Right hindlimb (tissue), 1 donor: Measurements from ENCODE around the gene SCN9A.
"Not testable (repeated sequence)": the region's sequence is repeated elsewhere in the genome, so short reads cannot be mapped to it uniquely, and the experiment has no call there.

Experiments used
- DNase-seq: peaks from one replicate; pipeline ENCODE4 v3.0.0-alpha.2; 2018

SCN9A gene

DNA sequence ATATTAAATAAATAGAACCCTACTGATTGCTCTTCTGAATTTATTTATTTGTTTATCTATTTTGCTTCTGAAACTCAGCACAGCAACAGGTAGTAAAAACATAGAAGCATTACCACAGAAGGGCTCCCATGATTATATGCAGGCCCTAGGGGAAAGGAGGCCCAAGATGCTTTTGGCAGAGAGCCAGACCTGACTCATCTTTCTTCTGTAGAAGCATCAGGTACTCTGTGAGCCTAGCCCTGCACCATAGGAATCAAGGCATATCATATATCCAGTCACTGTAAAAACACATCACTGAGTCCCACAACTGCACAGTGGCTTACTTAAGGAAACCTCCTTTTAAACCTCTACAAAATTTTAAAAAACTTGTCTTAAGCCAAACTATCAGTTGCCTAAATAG is 1.8 kb downstream of the SCN9A start:
- DNase-seq: no peak

- no peak for DNase-seq
Measured at GRCh38 chr2:166373539-166373938, 2.2 kb downstream of the SCN9A start.

DNA sequence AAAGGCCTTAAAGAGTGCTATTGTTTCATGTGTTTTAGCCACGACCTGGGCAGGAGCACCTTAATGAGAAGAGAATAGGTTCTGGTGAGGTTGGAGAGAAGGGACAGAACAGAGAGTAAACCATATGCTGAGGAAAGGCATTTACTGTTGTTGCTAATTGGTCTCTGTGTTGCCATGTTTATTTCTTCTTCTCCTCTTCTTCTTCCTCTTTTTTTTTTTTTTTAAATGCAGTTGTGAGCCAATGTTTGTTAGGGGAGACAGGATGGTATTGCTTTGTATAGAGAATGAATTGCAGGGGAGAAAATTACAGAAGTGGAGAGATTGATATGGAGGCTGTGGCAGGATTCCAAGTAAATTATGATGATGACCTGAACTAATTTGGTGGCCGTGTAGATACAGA is 2.6 kb downstream of the SCN9A start:
- no peak for DNase-seq

- no peak for DNase-seq
Measured at GRCh38 chr2:166372046-166372445, 3.7 kb downstream of the SCN9A start.

GRCh38 chr2:166365803-166366420 is 9.8 kb downstream of the SCN9A start:
- no peak for DNase-seq

DNA sequence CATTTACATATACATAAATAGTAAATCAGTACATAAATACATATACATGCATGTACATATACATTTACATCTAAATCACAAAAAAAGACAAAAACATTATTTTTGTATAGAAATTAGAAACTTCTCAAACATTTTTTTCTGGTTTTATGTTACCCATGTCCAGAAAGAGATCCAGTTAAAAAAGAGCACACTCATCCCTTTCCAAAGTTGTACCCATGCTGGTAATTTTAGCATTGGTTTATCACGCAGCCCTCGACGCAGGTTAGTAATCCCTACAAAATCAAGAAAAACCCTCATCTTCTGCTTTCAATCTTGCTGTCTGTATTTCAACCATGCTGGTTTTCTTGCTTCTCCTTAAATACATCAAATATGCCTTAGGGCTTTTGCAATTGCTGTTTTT is 10.5 kb downstream of the SCN9A start:
- DNase-seq: no peak

DNA sequence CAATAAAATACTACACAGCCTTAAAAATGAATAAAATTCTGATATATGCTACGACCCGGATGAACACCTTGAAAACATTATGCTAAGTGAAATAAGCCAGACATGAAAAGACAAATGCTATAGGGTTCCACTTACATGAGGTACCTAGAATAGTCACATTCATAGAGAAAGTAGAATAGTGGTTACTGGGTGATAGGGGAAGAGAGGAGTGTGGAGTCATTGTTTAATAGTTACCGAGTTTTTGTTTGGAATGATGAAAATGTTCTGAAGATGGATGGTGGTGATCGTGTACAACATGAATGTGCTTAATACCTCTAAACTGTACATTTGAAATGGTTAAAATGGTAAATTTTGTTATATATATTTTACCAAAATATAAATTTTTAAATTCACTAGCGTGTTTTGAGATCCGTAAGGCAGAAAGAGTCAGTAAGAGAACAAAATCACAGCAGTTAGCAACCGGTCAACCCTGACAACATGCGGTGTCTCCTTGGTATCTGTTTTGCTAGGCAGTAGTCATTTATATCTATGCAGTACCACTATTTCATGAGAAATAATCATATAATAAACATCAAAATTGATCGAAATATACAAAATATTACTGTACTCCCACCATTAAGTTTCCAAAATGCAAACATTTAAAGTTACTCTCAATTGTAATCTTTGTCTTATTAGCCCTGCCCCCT is 11.1 kb downstream of the SCN9A start:
- no peak for DNase-seq

GRCh38 chr2:166361351-166362153 is 14.2 kb downstream of the SCN9A start:
- DNase-seq: no peak

GRCh38 chr2:166360906-166361305 is 14.8 kb downstream of the SCN9A start:
- no peak for DNase-seq

DNA sequence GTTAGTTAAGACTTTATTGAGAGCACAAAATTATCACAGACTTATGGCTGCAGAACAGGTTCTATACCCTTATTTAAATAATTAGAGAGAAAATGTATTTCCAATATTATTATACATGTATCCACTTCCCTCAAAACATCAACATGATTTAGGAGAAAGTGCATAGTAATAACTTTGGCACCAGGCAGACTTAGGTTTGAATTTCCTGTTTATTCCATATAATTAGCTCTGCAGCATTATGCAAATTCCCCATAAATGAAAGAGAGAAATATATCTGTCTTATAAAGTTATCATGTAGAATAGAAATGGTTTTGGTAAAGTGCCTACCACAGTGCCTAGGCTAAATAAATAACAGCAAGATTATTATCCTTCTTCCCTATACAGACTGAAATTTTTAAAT is 15.3 kb downstream of the SCN9A start:
- DNase-seq: no peak

GRCh38 chr2:166357950-166358321 is 17.8 kb downstream of the SCN9A start:
- DNase-seq: not testable (repeated sequence)

GRCh38 chr2:166357068-166357949 is 18.4 kb downstream of the SCN9A start:
- DNase-seq: no peak

DNA sequence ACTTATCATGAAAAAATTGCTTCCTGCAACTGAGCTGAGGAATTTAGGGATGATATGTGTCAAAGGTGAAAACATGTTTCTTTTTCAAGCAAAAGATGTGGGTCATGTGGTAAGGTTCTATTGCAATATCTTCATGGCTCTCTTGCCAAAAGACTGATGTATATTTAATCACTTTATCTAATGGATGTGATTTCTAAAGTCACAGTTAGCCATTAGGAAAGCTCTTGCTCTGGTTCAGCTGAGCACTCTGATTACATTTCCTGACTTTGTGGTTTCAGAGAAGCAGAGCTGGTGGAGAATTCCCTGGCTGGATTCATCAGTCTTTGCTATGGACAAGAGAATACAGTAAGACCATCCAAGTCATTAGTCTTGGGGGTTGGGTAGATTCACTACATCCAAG is 24.4 kb downstream of the SCN9A start:
- DNase-seq: no peak

DNA sequence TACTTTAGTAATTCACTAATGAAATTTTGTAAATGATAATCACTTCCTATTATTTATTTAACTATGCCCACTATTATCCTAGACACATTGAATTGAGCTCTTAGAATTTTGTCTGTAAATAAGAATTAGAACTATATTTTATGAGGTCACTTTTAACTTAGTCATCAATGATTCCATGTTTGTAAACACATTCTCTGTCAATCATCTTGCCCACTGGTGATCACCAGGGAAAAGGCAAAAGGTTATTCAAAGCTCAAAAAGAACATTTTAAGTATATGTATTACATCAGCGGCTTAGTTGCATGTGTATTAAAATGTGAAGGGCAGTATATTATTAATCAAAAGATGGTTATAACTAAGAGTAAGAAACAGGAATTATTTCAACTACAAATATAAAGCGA is 25.2 kb downstream of the SCN9A start:
- no peak for DNase-seq

DNA sequence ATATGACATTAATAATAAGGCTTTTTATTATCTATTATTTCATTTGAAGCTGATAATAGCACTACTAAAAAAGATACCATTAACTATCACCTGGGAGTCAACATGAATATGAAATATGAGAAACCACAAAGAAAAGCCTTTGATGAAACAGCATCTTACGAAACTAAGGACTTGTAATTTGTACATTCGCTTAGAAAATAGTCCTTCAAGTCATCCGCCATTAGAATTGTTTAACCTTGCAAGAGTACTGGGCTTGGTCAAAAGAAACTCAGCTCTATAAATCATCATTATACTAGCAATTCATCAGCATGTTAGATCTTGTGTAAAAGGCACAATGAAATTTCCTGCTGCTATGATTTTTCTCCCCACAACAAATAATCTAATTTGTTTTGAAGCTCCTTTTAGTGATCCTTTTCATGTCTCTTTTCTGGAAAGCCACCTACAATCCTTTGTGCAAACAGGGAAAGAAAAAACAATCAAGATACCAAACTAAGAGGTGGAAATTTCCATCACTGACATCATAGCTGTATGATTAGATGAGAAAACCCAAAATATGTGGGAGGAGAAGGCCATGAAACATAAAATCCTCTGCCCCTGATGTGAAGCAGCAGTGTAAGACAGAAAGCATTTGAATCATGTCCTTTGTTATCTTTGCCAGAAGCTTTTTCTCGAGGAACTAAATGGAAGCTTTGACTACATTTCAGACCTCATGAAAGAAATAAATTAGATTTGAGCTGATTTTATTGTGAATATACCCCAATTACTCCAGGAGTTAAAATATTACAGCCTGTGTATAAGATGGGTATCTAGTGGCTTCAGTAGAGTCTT is 31.2 kb downstream of the SCN9A start:
- no peak for DNase-seq

DNA sequence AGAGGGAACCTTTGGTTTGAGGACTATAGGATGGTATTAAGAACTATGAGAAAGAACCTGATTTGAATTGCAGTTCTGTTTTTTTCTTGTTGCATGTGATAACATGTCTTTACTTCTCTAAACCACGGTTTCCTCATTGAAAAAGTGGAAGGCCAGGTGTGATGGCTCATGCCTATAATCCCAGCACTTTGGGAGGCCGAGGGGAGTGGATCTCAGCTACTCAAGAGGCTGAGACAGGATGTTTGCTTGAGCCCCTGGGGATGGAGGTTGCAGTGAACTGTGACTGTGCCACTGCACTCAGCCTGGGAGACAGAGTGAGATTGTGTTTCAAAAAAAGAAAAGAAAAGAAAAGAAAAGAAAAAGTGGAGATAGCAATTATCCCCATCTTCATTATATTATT is 32.3 kb downstream of the SCN9A start:
- no peak for DNase-seq

GRCh38 chr2:166341426-166341825 is 34.3 kb downstream of the SCN9A start:
- DNase-seq: no peak

- no peak for DNase-seq
Measured at GRCh38 chr2:166338831-166339339, 36.9 kb downstream of the SCN9A start.

GRCh38 chr2:166337932-166338331 is 37.8 kb downstream of the SCN9A start:
- DNase-seq: no peak

GRCh38 chr2:166335284-166335683 is 40.5 kb downstream of the SCN9A start:
- DNase-seq: no peak

- DNase-seq: no peak
Measured at GRCh38 chr2:166334805-166335204, 40.9 kb downstream of the SCN9A start.

DNA sequence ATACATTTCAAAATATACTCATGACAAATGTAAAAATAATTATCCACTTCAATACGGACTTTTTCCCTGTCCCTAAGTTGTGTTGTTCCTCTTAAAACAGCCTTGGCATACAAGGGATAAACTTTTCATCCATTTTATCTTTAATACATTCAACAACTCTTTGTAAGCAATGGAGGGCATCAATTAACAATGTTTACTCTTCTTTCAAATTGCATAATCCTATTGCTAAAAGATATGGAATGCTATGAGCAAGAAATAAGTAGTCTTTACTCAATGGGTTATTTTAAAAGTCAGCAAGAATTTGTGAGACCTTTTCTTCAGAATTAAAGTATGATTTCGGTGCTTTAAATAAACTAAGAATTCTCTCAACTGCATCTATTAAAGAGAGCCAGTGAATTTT is 41.9 kb downstream of the SCN9A start:
- DNase-seq: no peak
